Gastrocnemius medialis (tissue), 4 donors: Measurements from ENCODE around the gene PAK5.

Experiments
- POLR2A ChIP-seq, 2 donors: fragments of 450-650 bp; IDR thresholded peaks; one replicate each; pipeline ENCODE4 v1.6.1; 2017; ENCODE audit warnings: antibody characterized with exemption in 2 of 2, mild to moderate bottlenecking in 2 of 2, moderate library complexity in 2 of 2
- TF ChIP-seq, protein P1 (sequence below), 5 experiments: fragments of 450-650 bp in 3 of 5; fragments of 200-600 bp in 2 of 5; sonication (generic) in 2 of 5; IDR thresholded peaks in 4 of 5; conservative IDR thresholded peaks in 1 of 5; 1 replicate in 4 of 5; 2 replicates in 1 of 5; pipeline ENCODE4 v1.5.1; 2016 to 2019; ENCODE audit warnings: antibody characterized with exemption in 5 of 5, mild to moderate bottlenecking in 3 of 5, moderate library complexity in 3 of 5

DNA sequence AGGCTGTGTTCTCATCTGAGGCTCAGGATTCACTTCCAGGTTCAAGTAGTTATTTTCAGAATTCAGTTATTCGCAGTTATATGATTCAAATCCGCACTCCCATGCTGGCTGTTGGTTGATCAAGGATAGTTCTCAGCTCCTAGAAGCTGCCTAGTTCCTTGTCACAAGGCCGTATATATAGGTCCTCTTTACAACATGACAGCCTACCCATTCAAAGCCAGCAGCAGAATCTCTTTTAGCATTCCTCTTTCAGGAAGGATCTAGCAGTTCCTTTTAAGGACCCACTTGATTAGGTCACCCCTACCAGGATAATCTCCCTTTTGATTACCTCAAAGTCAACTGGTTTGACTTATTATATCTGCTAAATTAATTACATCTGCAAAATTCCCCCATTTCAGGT is 348.2 kb downstream of the PAK5 start:
- TF ChIP-seq, protein P1, sequence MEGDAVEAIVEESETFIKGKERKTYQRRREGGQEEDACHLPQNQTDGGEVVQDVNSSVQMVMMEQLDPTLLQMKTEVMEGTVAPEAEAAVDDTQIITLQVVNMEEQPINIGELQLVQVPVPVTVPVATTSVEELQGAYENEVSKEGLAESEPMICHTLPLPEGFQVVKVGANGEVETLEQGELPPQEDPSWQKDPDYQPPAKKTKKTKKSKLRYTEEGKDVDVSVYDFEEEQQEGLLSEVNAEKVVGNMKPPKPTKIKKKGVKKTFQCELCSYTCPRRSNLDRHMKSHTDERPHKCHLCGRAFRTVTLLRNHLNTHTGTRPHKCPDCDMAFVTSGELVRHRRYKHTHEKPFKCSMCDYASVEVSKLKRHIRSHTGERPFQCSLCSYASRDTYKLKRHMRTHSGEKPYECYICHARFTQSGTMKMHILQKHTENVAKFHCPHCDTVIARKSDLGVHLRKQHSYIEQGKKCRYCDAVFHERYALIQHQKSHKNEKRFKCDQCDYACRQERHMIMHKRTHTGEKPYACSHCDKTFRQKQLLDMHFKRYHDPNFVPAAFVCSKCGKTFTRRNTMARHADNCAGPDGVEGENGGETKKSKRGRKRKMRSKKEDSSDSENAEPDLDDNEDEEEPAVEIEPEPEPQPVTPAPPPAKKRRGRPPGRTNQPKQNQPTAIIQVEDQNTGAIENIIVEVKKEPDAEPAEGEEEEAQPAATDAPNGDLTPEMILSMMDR (IDR thresholded peaks at IDR 0.05 in 4 of 5, conservative IDR thresholded peaks at IDR 0.05 in 1 of 5): no peak
- no peak for TF ChIP-seq POLR2A (IDR thresholded peaks at IDR 0.05)
